ENCODE results near the gene RRP15. TPM values are rescaled to one million over a fixed set of nuclear protein-coding genes. Genes with fewer than 3 reads are reported as not detected.

Gene RRP15
- total and polyA plus RNA-seq, 8 donors: 1.9 to 11.6 (median 5.8) TPM

GRCh38 chr1:218364028-218364710, 79.1 kb downstream of the RRP15 start:
- H3K27me3 ChIP-seq: no peaks in the 10 kb centered on the region
- H3K36me3 ChIP-seq: no peaks in the 10 kb centered on the region
- no peak for TF ChIP-seq CTCF (IDR thresholded peaks at IDR 0.05)
- H3K27ac ChIP-seq: no peak overlapping the region
- peaks cover 0 to 6% (median 0%) of the 10 kb centered on the region in 3 donors for H3K4me1 ChIP-seq
- no peak for DNase-seq
- peak in 2 of 4 donors; percentile 38 to 63 for ATAC-seq
- no peaks in the 10 kb centered on the region for H3K9me3 ChIP-seq
- intact Hi-C loops (cut with DNase I): no loop called here
- FAIRE-seq: no peak
- H3K4me3 ChIP-seq: no peak overlapping the region
- WGBS, 2 donors: 36 to 39% methylated on average over 8 of the region's 8 CpGs

- DNase-seq (no peak), FAIRE-seq (no peak), ATAC-seq (no peak)
- Histone ChIP-seq H3K27ac (no peak overlapping the region), H3K9me3 (no peaks in the 10 kb centered on the region), H3K36me3 (no peaks in the 10 kb centered on the region), H3K4me1 (peaks cover 0 to 6% (median 0%) of the 10 kb centered on the region in 3 donors), H3K27me3 (no peaks in the 10 kb centered on the region), H3K4me3 (no peak overlapping the region)
- intact Hi-C loops (cut with DNase I): no loop called here
- 90 to 92% methylated on average over 15 of the region's 15 CpGs for WGBS, 2 donors
- TF ChIP-seq CTCF (IDR thresholded peaks at IDR 0.05): no peak
Measured at GRCh38 chr1:218365226-218365999, 80.3 kb downstream of the RRP15 start.

- FAIRE-seq: no peak
- H3K27ac ChIP-seq: no peak overlapping the region
Measured at GRCh38 chr1:218366322-218367052, 81.4 kb downstream of the RRP15 start.

GRCh38 chr1:218367118-218367517, 82.0 kb downstream of the RRP15 start:
- no peak for FAIRE-seq
- Histone ChIP-seq H3K4me1 (peaks cover 0 to 6% (median 0%) of the 10 kb centered on the region in 3 donors), H3K36me3 (no peaks in the 10 kb centered on the region), H3K4me3 (no peak overlapping the region), H3K27me3 (no peaks in the 10 kb centered on the region), H3K27ac (no peak overlapping the region), H3K9me3 (no peaks in the 10 kb centered on the region)
- ATAC-seq: peak in 2 of 4 donors; percentile 36 to 59
- TF ChIP-seq CTCF (IDR thresholded peaks at IDR 0.05): no peak
- intact Hi-C loops (cut with DNase I): no loop called here
- WGBS, 2 donors: 22 to 23% methylated on average over 4 of the region's 4 CpGs
- DNase-seq: no peak

More at GRCh38 chr1:218366322-218367052, 81.4 kb downstream of the RRP15 start:
- no peak for ATAC-seq
- no peak for TF ChIP-seq CTCF (IDR thresholded peaks at IDR 0.05)
- no peak for DNase-seq
- no peaks in the 10 kb centered on the region for H3K27me3 ChIP-seq
- peaks cover 0 to 6% (median 0%) of the 10 kb centered on the region in 3 donors for H3K4me1 ChIP-seq
- no peaks in the 10 kb centered on the region for H3K9me3 ChIP-seq
- 65 to 67% methylated on average over 5 of the region's 5 CpGs for WGBS, 2 donors
- H3K36me3 ChIP-seq: no peaks in the 10 kb centered on the region
- H3K4me3 ChIP-seq: no peak overlapping the region
- intact Hi-C loops (cut with DNase I): no loop called here

Measured in pancreas (tissue), 10 donors.